Kidney glomerular epithelial cell (primary cell): ENCODE measurements around the gene MRPL49.
"Not testable (repeated sequence)": the region's sequence is repeated elsewhere in the genome, so short reads cannot be mapped to it uniquely, and the experiment has no call there.

Source experiments
- DNase-seq: peaks from one replicate; lab custom pipeline; 2025; lab: John Stamatoyannopoulos, UW

The MRPL49 gene

GRCh38 chr11:65132988-65133700 is 11.0 kb downstream of the MRPL49 start:
- peak; percentile 31 for DNase-seq

GRCh38 chr11:65133724-65134123 is 11.6 kb downstream of the MRPL49 start:
- DNase-seq: no peak

GRCh38 chr11:65134240-65134951 is 12.3 kb downstream of the MRPL49 start, which contains the start of gene SYVN1:
TSS of gene SYVN1 (minus strand) at chr11:65134519. CDS start at chr11:65133601, 918 bp downstream.
- DNase-seq: peak; percentile 92

- DNase-seq: peak; percentile 98
These were observed 13.0 kb downstream of the MRPL49 start for GRCh38 chr11:65134952-65135632.

GRCh38 chr11:65135633-65136145 is 13.6 kb downstream of the MRPL49 start:
- DNase-seq: no peak

GRCh38 chr11:65136515-65137096 is 14.5 kb downstream of the MRPL49 start:
- DNase-seq: no peak

- no peak for DNase-seq
These were observed 19.9 kb downstream of the MRPL49 start for GRCh38 chr11:65141896-65142494.

GRCh38 chr11:65147352-65148075 is 25.4 kb downstream of the MRPL49 start:
- no peak for DNase-seq

GRCh38 chr11:65148657-65149056 is 26.5 kb downstream of the MRPL49 start:
- no peak for DNase-seq

- DNase-seq: not testable (repeated sequence)
These were observed 28.0 kb downstream of the MRPL49 start for GRCh38 chr11:65150131-65150508.

- DNase-seq: peak; percentile 58
These were observed 28.6 kb downstream of the MRPL49 start for GRCh38 chr11:65150509-65151299.

- no peak for DNase-seq
These were observed 29.3 kb downstream of the MRPL49 start for GRCh38 chr11:65151331-65151899.

GRCh38 chr11:65152122-65152521 is 30.0 kb downstream of the MRPL49 start:
- DNase-seq: no peak

GRCh38 chr11:65156256-65156655 is 34.1 kb downstream of the MRPL49 start:
- DNase-seq: no peak

- no peak for DNase-seq
These were observed 34.8 kb downstream of the MRPL49 start for GRCh38 chr11:65156926-65157325.

GRCh38 chr11:65157336-65157735 is 35.2 kb downstream of the MRPL49 start:
- DNase-seq: no peak

GRCh38 chr11:65159012-65159411 is 36.9 kb downstream of the MRPL49 start:
- no peak for DNase-seq

GRCh38 chr11:65160643-65161042 is 38.5 kb downstream of the MRPL49 start:
- no peak for DNase-seq

GRCh38 chr11:65163684-65164083 is 41.6 kb downstream of the MRPL49 start:
- DNase-seq: no peak
